Measurements from ENCODE around the gene MATN3. TPM values are rescaled to one million over a fixed set of nuclear protein-coding genes. Genes with fewer than 3 reads are reported as not detected.

Gene MATN3
- total and polyA plus RNA-seq, 4 donors: 0.05 to 0.10 (median 0.08) TPM; not detected in 1

DNA sequence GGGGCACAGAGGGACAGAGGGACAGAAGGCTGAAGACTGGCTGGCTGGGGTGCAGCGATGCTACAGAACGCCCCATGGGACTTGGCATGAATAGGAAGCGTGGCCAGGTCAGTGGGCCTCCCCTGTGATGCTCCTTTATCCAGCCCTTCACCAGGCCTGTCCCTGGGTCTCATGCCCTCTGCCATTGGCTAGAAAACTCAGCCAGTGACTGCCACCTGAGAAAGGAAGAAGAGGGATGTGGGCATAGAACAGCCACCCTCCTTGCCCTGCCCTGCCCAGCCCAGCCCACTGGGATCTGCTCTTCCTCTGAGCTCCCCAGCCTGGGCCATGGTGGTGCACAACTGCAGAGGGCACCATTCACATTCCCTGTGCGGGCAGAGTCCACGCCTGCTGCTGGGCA lies 49.5 kb upstream of the MATN3 start:
- Histone ChIP-seq H3K4me3 (ENCODE audit: low read depth in 1 of 3, low read length in 3 of 3) (no peak overlapping the region), H3K4me1 (ENCODE audit: control insufficient read depth in 4 of 4, insufficient read depth in 4 of 4, low read length in 3 of 4) (no peaks in the 10 kb centered on the region), H3K27ac (ENCODE audit: low read depth in 1 of 2, low read length in 2 of 2) (no peak overlapping the region), H3K9me3 (ENCODE audit: control insufficient read depth in 4 of 4, low read length in 3 of 4) (no peaks in the 10 kb centered on the region), H3K36me3 (ENCODE audit: control insufficient read depth in 4 of 4, insufficient read depth in 3 of 4, low read depth in 1 of 4, low read length in 3 of 4) (no peaks in the 10 kb centered on the region), H3K27me3 (ENCODE audit: control insufficient read depth in 4 of 4, insufficient read depth in 4 of 4, low read length in 3 of 4) (no peaks in the 10 kb centered on the region), H3K9ac (ENCODE audit: low read depth in 1 of 2, low read length in 2 of 2) (no peak overlapping the region)
- 93% methylated on average over 5 of the region's 5 CpGs for WGBS
- no peak for DNase-seq (ENCODE audit: low spot score)
- no peak for TF ChIP-seq RAD21 (IDR thresholded peaks at IDR 0.05)
- no peak for TF ChIP-seq TAF1 (conservative IDR thresholded peaks at IDR 0.05)
- TF ChIP-seq SP1 (IDR thresholded peaks at IDR 0.05): no peak
- TF ChIP-seq NR2F2 (IDR thresholded peaks at IDR 0.05): no peak
- TF ChIP-seq EGR1 (IDR thresholded peaks at IDR 0.05; ENCODE audit: low read depth in 2 of 2): no peak
- TF ChIP-seq JUND (IDR thresholded peaks at IDR 0.05): no peak
- TF ChIP-seq FOXA1 (IDR thresholded peaks at IDR 0.05): no peak
- TF ChIP-seq, protein P1, sequence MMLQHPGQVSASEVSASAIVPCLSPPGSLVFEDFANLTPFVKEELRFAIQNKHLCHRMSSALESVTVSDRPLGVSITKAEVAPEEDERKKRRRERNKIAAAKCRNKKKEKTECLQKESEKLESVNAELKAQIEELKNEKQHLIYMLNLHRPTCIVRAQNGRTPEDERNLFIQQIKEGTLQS (IDR thresholded peaks at IDR 0.05): no peak
- TF ChIP-seq YY1 (IDR thresholded peaks at IDR 0.05): no peak
- TF ChIP-seq, protein P2, sequence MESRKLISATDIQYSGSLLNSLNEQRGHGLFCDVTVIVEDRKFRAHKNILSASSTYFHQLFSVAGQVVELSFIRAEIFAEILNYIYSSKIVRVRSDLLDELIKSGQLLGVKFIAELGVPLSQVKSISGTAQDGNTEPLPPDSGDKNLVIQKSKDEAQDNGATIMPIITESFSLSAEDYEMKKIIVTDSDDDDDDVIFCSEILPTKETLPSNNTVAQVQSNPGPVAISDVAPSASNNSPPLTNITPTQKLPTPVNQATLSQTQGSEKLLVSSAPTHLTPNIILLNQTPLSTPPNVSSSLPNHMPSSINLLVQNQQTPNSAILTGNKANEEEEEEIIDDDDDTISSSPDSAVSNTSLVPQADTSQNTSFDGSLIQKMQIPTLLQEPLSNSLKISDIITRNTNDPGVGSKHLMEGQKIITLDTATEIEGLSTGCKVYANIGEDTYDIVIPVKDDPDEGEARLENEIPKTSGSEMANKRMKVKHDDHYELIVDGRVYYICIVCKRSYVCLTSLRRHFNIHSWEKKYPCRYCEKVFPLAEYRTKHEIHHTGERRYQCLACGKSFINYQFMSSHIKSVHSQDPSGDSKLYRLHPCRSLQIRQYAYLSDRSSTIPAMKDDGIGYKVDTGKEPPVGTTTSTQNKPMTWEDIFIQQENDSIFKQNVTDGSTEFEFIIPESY (IDR thresholded peaks at IDR 0.05): no peak
- TF ChIP-seq FOXA2 (IDR thresholded peaks at IDR 0.05): no peak
- TF ChIP-seq HNF4G (IDR thresholded peaks at IDR 0.05): no peak
- TF ChIP-seq, protein P3, sequence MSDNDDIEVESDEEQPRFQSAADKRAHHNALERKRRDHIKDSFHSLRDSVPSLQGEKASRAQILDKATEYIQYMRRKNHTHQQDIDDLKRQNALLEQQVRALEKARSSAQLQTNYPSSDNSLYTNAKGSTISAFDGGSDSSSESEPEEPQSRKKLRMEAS (IDR thresholded peaks at IDR 0.05): no peak
- TF ChIP-seq HNF4A (conservative IDR thresholded peaks at IDR 0.05): no peak
- TF ChIP-seq, protein P4, sequence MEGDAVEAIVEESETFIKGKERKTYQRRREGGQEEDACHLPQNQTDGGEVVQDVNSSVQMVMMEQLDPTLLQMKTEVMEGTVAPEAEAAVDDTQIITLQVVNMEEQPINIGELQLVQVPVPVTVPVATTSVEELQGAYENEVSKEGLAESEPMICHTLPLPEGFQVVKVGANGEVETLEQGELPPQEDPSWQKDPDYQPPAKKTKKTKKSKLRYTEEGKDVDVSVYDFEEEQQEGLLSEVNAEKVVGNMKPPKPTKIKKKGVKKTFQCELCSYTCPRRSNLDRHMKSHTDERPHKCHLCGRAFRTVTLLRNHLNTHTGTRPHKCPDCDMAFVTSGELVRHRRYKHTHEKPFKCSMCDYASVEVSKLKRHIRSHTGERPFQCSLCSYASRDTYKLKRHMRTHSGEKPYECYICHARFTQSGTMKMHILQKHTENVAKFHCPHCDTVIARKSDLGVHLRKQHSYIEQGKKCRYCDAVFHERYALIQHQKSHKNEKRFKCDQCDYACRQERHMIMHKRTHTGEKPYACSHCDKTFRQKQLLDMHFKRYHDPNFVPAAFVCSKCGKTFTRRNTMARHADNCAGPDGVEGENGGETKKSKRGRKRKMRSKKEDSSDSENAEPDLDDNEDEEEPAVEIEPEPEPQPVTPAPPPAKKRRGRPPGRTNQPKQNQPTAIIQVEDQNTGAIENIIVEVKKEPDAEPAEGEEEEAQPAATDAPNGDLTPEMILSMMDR (IDR thresholded peaks at IDR 0.05; ENCODE audit: low read depth, low read length, missing input control): no peak
- no peak for TF ChIP-seq RXRA (IDR thresholded peaks at IDR 0.05)
- TF ChIP-seq, protein P5, sequence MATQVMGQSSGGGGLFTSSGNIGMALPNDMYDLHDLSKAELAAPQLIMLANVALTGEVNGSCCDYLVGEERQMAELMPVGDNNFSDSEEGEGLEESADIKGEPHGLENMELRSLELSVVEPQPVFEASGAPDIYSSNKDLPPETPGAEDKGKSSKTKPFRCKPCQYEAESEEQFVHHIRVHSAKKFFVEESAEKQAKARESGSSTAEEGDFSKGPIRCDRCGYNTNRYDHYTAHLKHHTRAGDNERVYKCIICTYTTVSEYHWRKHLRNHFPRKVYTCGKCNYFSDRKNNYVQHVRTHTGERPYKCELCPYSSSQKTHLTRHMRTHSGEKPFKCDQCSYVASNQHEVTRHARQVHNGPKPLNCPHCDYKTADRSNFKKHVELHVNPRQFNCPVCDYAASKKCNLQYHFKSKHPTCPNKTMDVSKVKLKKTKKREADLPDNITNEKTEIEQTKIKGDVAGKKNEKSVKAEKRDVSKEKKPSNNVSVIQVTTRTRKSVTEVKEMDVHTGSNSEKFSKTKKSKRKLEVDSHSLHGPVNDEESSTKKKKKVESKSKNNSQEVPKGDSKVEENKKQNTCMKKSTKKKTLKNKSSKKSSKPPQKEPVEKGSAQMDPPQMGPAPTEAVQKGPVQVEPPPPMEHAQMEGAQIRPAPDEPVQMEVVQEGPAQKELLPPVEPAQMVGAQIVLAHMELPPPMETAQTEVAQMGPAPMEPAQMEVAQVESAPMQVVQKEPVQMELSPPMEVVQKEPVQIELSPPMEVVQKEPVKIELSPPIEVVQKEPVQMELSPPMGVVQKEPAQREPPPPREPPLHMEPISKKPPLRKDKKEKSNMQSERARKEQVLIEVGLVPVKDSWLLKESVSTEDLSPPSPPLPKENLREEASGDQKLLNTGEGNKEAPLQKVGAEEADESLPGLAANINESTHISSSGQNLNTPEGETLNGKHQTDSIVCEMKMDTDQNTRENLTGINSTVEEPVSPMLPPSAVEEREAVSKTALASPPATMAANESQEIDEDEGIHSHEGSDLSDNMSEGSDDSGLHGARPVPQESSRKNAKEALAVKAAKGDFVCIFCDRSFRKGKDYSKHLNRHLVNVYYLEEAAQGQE (IDR thresholded peaks at IDR 0.05): no peak

DNA sequence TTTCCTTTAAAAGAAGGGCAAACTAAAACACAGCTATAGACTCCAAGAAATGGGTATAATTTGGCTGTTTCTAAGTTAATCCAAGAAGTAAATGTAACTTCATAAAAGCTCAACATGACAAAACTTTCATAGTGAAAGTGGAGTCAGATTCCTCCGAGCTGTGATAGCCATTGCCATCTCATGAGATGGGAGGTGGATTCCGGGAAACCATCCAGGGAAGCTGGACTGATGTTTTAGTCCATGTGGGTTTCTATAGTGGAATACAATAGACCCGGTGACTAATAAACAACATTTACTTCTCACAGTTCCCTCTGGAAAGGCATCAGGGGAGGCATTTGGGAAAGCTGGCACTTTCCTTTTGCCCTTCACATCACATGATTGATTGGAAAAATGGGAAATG lies 49.0 kb upstream of the MATN3 start:
- Histone ChIP-seq H3K36me3 (ENCODE audit: control insufficient read depth in 4 of 4, insufficient read depth in 3 of 4, low read depth in 1 of 4, low read length in 3 of 4) (no peaks in the 10 kb centered on the region), H3K9ac (ENCODE audit: low read depth in 1 of 2, low read length in 2 of 2) (no peak overlapping the region), H3K4me1 (ENCODE audit: control insufficient read depth in 4 of 4, insufficient read depth in 4 of 4, low read length in 3 of 4) (no peaks in the 10 kb centered on the region), H3K9me3 (ENCODE audit: control insufficient read depth in 4 of 4, low read length in 3 of 4) (no peaks in the 10 kb centered on the region), H3K27me3 (ENCODE audit: control insufficient read depth in 4 of 4, insufficient read depth in 4 of 4, low read length in 3 of 4) (no peaks in the 10 kb centered on the region), H3K27ac (ENCODE audit: low read depth in 1 of 2, low read length in 2 of 2) (no peak overlapping the region), H3K4me3 (ENCODE audit: low read depth in 1 of 3, low read length in 3 of 3) (no peak overlapping the region)
- DNase-seq (ENCODE audit: low spot score): no peak
- no peak for TF ChIP-seq EGR1 (IDR thresholded peaks at IDR 0.05; ENCODE audit: low read depth in 2 of 2)
- TF ChIP-seq FOXA1 (IDR thresholded peaks at IDR 0.05): no peak
- TF ChIP-seq HNF4G (IDR thresholded peaks at IDR 0.05): no peak
- TF ChIP-seq, protein P2 (IDR thresholded peaks at IDR 0.05): no peak
- TF ChIP-seq NR2F2 (IDR thresholded peaks at IDR 0.05): no peak
- no peak for TF ChIP-seq TAF1 (conservative IDR thresholded peaks at IDR 0.05)
- TF ChIP-seq, protein P1 (IDR thresholded peaks at IDR 0.05): no peak
- TF ChIP-seq FOXA2 (IDR thresholded peaks at IDR 0.05): no peak
- TF ChIP-seq HNF4A (conservative IDR thresholded peaks at IDR 0.05): no peak
- TF ChIP-seq JUND (IDR thresholded peaks at IDR 0.05): no peak
- no peak for TF ChIP-seq SP1 (IDR thresholded peaks at IDR 0.05)
- TF ChIP-seq, protein P4 (IDR thresholded peaks at IDR 0.05; ENCODE audit: low read depth, low read length, missing input control): no peak
- TF ChIP-seq RAD21 (IDR thresholded peaks at IDR 0.05): no peak
- TF ChIP-seq GABPA (IDR thresholded peaks at IDR 0.05 in 1 of 2, conservative IDR thresholded peaks at IDR 0.05 in 1 of 2): no peak
- no peak for TF ChIP-seq RXRA (IDR thresholded peaks at IDR 0.05)
- 84% methylated on average over 3 of the region's 3 CpGs for WGBS

Data from liver (tissue), 9 donors.